ENCODE results near the gene CTBP2.

The CTBP2 gene

GRCh38 chr10:125159932-125160855 is at the start of gene CTBP2:
Gene CTBP2 (minus strand): TSS chr10:125160563.
- peak; percentile 68 for DNase-seq

GRCh38 chr10:125209591-125210355 is 49.4 kb upstream of the CTBP2 start:
- peak; percentile 43 for DNase-seq

- DNase-seq = peak; percentile 9
These were observed 48.6 kb upstream of the CTBP2 start for GRCh38 chr10:125208854-125209565.

GRCh38 chr10:125206623-125207022 is 46.3 kb upstream of the CTBP2 start:
- DNase-seq = peak; percentile 43

GRCh38 chr10:125205431-125205830 is 45.1 kb upstream of the CTBP2 start:
- DNase-seq = no peak

GRCh38 chr10:125204400-125204799 is 44.0 kb upstream of the CTBP2 start:
- no peak for DNase-seq

- no peak for DNase-seq
These were observed 42.9 kb upstream of the CTBP2 start for GRCh38 chr10:125203186-125203800.

GRCh38 chr10:125201791-125202622 is 41.6 kb upstream of the CTBP2 start:
- no peak for DNase-seq

- peak; percentile 26 for DNase-seq
These were observed 40.8 kb upstream of the CTBP2 start for GRCh38 chr10:125201108-125201524.

- no peak for DNase-seq
These were observed 40.0 kb upstream of the CTBP2 start for GRCh38 chr10:125200396-125200795.

- no peak for DNase-seq
These were observed 38.9 kb upstream of the CTBP2 start for GRCh38 chr10:125199270-125199669.

GRCh38 chr10:125194814-125195213 is 34.5 kb upstream of the CTBP2 start:
- no peak for DNase-seq

- no peak for DNase-seq
These were observed 33.0 kb upstream of the CTBP2 start for GRCh38 chr10:125193306-125193877.

- DNase-seq = no peak
These were observed 32.3 kb upstream of the CTBP2 start for GRCh38 chr10:125192620-125193019.

- DNase-seq = no peak
These were observed 31.6 kb upstream of the CTBP2 start for GRCh38 chr10:125192005-125192404.

- no peak for DNase-seq
These were observed 30.6 kb upstream of the CTBP2 start for GRCh38 chr10:125190946-125191345.

GRCh38 chr10:125190414-125190813 is 30.1 kb upstream of the CTBP2 start:
- no peak for DNase-seq

- DNase-seq = no peak
These were observed 28.8 kb upstream of the CTBP2 start for GRCh38 chr10:125189162-125189561.

- DNase-seq = no peak
These were observed 27.2 kb upstream of the CTBP2 start for GRCh38 chr10:125187238-125188194.
